GM20431 (cell line): Measurements from ENCODE around the gene TTC3.

Experiments used
- in situ Hi-C: fragments of 300-500 bp; cut with MseI, MboI; formaldehyde crosslinking; loops from one replicate; pipeline ENCODE4 v1.15.0; 2020; ENCODE audit warnings: low sequenced_read_pairs; ENCODE audit not compliant: unreplicated experiment

TTC3 gene

GRCh38 chr21:37184784-37185593 is 111.9 kb downstream of the TTC3 start:
- in situ Hi-C loops, result no loop called here

DNA sequence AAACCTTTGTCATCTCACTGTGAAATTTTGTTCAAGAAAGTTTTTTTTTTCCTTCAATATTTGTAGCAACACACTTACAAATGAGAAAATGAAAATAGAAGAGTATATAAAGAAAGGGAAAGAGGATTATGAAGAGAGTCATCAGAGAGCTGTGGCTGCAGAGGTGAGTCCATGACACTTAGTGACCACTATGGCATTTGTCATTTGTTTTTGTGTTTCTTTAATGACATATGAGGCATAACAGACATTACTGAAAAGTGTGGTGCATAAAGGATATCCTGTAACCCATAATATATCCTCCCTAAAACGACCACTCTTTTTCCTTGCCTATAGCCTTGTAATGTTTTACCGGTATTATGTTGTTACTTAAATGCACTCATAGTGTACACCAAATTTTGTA is 113.9 kb downstream of the TTC3 start:
- in situ Hi-C loops, result no loop called here

GRCh38 chr21:37188825-37189224 is 115.8 kb downstream of the TTC3 start:
- in situ Hi-C loops, result no loop called here

GRCh38 chr21:37192019-37192418 is 119.0 kb downstream of the TTC3 start:
- in situ Hi-C loops, result no loop called here

GRCh38 chr21:37193006-37193405 is 120.0 kb downstream of the TTC3 start:
- in situ Hi-C loops, result no loop called here

DNA sequence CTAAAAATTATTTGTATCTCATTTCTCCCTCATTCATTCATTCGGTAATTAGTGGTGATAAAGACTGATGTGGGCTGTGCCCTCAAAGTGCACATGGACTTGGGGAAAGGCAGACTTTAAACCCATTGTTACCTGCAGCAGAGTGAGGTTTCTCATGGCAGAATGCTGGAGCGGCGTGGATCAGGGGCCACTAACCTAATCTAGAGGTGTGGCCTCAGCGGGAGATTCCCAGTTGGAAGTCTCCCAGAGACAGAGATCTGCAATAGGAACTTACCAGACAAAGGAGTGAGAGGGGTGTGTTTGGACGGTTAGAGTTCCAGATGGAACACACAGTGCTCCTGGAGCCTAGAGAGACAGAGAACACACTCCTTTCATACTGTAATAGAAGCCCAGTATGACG is 120.6 kb downstream of the TTC3 start:
- in situ Hi-C loops, result no loop called here

DNA sequence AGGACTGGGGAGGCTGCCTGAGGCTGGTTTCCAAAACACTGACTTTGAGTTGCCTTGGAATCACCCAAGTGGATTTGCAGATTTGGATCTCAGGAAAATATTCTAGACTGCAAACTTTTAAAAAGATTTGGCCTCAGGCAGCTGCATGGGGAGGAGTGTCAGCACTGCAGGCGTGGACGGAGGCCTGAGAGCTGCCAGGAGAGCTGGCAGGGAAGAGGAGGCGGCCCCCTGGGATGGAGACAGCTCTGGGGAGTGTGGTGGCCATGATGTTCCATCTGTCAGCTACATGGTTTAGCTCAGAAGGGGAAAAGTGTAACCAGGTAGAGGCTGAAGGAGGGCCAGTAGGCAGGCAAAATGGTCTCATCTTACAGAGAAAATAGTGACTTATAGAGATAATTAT is 122.0 kb downstream of the TTC3 start:
- in situ Hi-C loops, result no loop called here

- in situ Hi-C loops, result no loop called here
Observed at GRCh38 chr21:37195610-37196009, 122.6 kb downstream of the TTC3 start.

- in situ Hi-C loops, result no loop called here
Observed at GRCh38 chr21:37196847-37197246, 123.8 kb downstream of the TTC3 start.

- in situ Hi-C loops, result no loop called here
Observed at GRCh38 chr21:37197746-37198145, 124.7 kb downstream of the TTC3 start.

DNA sequence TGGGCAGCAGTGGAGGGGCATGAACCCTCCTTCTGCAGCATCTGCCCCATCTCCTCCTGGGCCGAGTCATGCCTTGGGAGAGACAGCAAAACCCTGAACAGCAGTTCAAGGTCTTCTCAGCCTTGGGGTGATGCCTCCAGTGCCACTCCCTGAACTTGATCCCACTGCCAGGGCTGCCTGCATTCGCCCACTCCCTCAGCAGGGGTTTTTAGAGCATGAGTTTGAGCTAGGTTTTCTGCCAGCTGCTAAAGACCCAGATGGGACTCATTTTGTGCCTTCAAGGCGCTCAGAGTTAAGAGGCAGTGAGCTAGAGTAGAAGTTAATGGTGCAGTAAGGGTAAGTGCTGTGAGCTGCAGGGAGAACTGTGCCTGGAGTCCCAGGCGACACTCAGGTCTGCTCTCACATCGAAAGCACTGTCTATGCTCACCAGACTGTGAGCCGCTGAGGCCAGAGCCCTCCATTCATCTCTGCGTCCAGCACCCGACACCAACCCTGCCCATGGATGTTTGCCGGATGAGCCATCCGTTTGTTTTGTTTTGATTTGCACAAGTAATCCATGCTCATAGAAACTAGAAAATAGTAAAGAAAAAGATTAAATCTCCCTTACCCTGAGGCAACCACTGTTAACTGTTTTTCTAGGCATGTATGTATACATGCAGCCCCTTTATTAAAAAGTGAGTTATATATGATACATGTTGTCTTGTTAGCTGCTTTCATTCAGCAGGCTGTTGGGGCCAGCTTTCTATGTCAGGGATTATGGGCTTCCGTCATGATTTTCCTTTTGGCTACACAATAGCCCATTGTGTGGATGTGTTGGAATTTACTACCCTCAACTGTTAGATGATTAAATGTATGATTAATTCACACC is 126.2 kb downstream of the TTC3 start:
- in situ Hi-C loops, result no loop called here

DNA sequence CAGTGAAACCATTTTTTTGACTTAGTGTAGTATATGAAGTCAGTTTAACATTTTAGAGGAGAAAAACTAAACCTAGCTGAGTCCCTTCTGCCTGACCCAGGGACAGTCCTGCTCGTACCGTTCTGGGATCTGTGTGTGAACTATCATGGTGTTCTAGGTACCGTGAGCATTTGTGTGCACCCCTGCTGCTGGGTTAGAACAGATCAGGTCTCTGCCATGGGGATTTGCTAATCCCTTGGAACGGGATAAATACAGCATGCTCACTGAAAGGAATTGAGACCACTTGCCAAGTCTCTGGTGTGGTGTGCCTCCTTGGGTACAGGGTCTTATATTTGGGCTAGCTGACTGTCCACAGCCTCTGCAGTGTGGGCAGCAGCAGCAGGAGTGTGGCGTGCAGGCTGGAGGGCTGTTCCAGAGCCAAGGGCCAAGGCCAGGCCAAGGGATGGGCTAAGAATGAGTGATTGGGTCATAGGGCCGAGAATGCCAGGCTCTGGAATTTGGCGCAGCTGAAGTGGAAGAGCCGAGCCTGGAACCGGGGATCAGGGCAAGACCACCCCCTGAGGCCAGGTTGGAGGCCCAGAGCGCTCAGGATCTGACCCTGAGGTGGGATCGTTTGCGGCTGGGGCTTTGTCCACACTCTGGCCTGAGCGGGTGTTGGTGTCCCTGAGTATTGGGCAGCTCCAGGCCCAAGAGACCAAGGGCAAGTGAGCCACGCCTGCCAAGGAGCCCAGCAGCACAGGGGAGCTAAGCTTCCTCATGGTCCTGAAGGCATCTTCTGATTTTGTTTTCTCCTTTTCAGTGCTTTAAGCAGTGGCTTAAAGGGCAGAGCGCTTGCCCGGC is 127.8 kb downstream of the TTC3 start:
- in situ Hi-C loops, result no loop called here

DNA sequence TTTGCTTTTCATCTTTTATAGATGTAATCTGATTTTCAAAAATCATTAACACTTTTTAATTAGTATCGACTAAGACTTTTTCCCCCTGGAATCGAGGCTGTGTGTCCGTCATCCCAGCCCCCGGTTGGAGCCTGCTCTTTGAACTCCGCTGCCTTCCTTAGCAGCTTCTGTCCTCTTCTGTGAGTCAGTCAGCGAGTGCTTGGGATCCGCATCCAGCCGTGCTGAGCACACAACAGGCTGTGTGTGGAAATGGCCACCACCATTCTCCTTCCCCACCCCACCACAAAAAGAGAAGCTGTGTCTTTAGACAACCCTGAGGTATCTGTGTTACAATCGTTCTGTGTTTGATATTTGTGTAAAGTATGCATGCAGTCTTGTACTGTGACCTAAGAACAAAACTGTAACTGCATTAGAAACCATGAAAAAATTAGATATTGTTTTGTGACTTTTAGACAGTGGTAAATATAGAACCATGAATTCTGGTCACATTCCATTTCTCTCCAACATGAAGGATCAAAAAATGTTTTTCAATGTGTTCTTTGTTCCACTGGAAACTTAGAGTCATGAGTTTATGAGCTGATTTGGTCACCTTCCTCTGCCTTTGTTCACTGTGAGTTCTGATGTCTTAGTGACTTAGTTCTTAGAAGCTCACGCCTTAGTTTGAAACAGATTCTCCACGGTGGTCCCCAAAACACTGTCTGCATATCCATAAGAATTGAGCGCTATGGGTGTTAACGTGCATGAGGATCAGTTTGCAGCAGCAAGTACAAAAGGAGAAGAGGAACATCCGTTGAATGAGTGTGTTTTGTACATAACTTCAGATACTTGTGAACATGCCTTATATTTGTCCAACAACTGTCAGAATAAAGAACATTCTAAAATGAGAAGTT is 129.4 kb downstream of the TTC3 start:
- in situ Hi-C loops, result no loop called here

- in situ Hi-C loops, result no loop called here
Observed at GRCh38 chr21:37204580-37204979, 131.5 kb downstream of the TTC3 start.

DNA sequence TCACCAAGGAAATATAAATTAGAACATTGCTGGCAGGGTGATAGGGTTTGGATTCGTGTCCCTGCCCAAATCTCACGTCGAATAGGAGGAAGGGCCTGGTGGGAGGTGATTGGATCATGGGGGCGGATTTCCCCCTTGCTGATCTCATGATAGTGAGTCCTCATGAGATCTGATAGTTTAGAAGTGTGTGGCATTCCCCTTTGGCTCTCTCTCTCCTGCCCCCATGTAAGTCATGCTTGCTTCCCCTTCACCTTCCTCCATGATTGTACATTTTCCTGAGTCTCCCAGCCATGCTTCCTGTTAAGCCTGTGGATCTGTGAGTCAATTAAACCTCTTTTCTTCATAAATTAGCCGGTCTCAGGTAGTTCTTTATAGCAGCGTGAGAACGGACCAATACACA is 133.4 kb downstream of the TTC3 start:
- in situ Hi-C loops, result no loop called here

GRCh38 chr21:37207441-37208009 is 134.5 kb downstream of the TTC3 start:
- in situ Hi-C loops, result no loop called here

GRCh38 chr21:37208056-37208721 is 135.1 kb downstream of the TTC3 start:
- in situ Hi-C loops, result no loop called here

- in situ Hi-C loops, result no loop called here
Observed at GRCh38 chr21:37208741-37209225, 135.7 kb downstream of the TTC3 start.
